Sigmoid colon (tissue), 4 donors: ENCODE data around the gene LPCAT3.

Experiments used
- EP300 ChIP-seq, 4 donors: sonication (generic); formaldehyde crosslinking; IDR thresholded peaks; one replicate each; pipeline ENCODE4 v1.6.1; 2017; ENCODE audit warnings: antibody characterized with exemption in 4 of 4
- POLR2A ChIP-seq, 2 donors: fragments of 450-650 bp; IDR thresholded peaks; one replicate each; pipeline ENCODE4 v1.6.1; 2016; ENCODE audit warnings: antibody characterized with exemption in 2 of 2, mild to moderate bottlenecking in 2 of 2, moderate library complexity in 2 of 2
- POLR2AphosphoS5 ChIP-seq, 4 donors: sonication (generic); formaldehyde crosslinking; IDR thresholded peaks; one replicate each; pipeline ENCODE4 v1.6.1; 2017; ENCODE audit warnings: antibody characterized with exemption in 4 of 4
- TF ChIP-seq, protein P1 (sequence below), 4 experiments: fragments of 450-650 bp in 3 of 4; fragments of 200-600 bp in 1 of 4; IDR thresholded peaks; one replicate each; pipeline ENCODE4 v1.5.1; 2016 to 2019; ENCODE audit warnings: antibody characterized with exemption in 4 of 4, mild to moderate bottlenecking in 3 of 4, moderate library complexity in 2 of 4

DNA sequence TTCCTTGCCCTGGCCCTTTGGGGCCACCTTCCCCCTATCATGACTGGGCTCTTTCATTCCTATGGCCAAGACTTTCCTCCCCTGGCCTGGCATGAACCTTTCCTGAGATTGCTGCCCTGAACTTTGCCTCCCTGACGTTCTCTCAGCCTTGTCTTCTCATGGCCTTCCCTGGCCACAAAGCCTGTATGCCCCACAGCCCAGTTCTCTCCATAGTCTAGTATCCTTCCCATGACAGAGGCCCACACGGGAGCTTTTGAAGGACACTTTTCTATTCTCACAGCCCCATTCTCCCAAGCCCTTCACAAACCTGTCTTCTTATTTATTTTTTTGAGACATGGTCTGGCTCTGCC is 79.1 kb downstream of the LPCAT3 start:
- TF ChIP-seq, protein P1, sequence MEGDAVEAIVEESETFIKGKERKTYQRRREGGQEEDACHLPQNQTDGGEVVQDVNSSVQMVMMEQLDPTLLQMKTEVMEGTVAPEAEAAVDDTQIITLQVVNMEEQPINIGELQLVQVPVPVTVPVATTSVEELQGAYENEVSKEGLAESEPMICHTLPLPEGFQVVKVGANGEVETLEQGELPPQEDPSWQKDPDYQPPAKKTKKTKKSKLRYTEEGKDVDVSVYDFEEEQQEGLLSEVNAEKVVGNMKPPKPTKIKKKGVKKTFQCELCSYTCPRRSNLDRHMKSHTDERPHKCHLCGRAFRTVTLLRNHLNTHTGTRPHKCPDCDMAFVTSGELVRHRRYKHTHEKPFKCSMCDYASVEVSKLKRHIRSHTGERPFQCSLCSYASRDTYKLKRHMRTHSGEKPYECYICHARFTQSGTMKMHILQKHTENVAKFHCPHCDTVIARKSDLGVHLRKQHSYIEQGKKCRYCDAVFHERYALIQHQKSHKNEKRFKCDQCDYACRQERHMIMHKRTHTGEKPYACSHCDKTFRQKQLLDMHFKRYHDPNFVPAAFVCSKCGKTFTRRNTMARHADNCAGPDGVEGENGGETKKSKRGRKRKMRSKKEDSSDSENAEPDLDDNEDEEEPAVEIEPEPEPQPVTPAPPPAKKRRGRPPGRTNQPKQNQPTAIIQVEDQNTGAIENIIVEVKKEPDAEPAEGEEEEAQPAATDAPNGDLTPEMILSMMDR (IDR thresholded peaks at IDR 0.05) = no peak
- TF ChIP-seq EP300 (IDR thresholded peaks at IDR 0.05) = no peak
- no peak for TF ChIP-seq POLR2A (IDR thresholded peaks at IDR 0.05)
- no peak for TF ChIP-seq POLR2AphosphoS5 (IDR thresholded peaks at IDR 0.05)
